Activated B cell treated with CpG ODN at 0.5 μM for 24 hours (primary cell): ENCODE data around the gene MINDY3. TPM values are rescaled to one million over a fixed set of nuclear protein-coding genes. Genes with fewer than 3 reads are reported as not detected.

Experiments
- ATAC-seq: fragments of 200-7000 bp; cut with Tn5 transposase; one replicate; pipeline ENCODE4 v1.10.0; 2021; ENCODE audit warnings: low read depth, mild to moderate bottlenecking, moderate library complexity
- CTCF ChIA-PET: fragments of 350-600 bp; sonication (Branson Sonifier 250); formaldehyde crosslinking; loops from one replicate; lab custom pipeline; 2021; ENCODE audit warnings: antibody characterized with exemption; lab: Charles Lee
- POLR2A ChIA-PET: fragments of 350-600 bp; sonication (Branson Sonifier 250); formaldehyde crosslinking; loops from one replicate; lab custom pipeline; 2021; ENCODE audit warnings: antibody characterized with exemption; lab: Charles Lee
- DNase-seq: peaks from one replicate; pipeline ENCODE4 v3.0.0; 2022
- H3K27ac Mint-ChIP-seq: one replicate; pipeline ENCODE4 v1.8.0; 2020; ENCODE audit warnings: mixed read lengths
- H3K27me3 Mint-ChIP-seq: one replicate; pipeline ENCODE4 v1.8.0; 2021; ENCODE audit warnings: mixed read lengths
- H3K36me3 Mint-ChIP-seq: one replicate; pipeline ENCODE4 v1.8.0; 2021; ENCODE audit warnings: low read depth, mixed read lengths
- H3K4me1 Mint-ChIP-seq: one replicate; pipeline ENCODE4 v1.8.0; 2021; ENCODE audit warnings: mixed read lengths
- H3K4me3 Mint-ChIP-seq: one replicate; pipeline ENCODE4 v1.8.0; 2020; ENCODE audit warnings: mild to moderate bottlenecking, mixed read lengths
- H3K9me3 Mint-ChIP-seq: one replicate; pipeline ENCODE4 v1.8.0; 2020; ENCODE audit warnings: mixed read lengths
- CTCF ChIP-seq: fragments of 200-600 bp; IDR thresholded peaks from one replicate; pipeline ENCODE4 v1.8.0; 2022; ENCODE audit warnings: antibody characterized with exemption, mild to moderate bottlenecking
- intact Hi-C: fragments of 100-400 bp; cut with micrococcal nuclease; formaldehyde crosslinking; loops from one replicate; pipeline ENCODE4 v1.15.1; 2024
- total RNA-seq: library from RNA; stranded (reverse); gene quantifications from 2 replicates; pipeline ENCODE4 v1.2.3, GENCODE V29; 2022

Gene MINDY3
- total RNA-seq, 1 donor from 2014 or later: 23.4 TPM

- ChIA-PET POLR2A (no interaction called here), CTCF (no interaction called here)
- ATAC-seq: no peak
- Mint-ChIP-seq H3K27me3 (no peaks in the 10 kb centered on the region), H3K27ac (no peak overlapping the region), H3K4me3 (no peak overlapping the region), H3K4me1 (no peaks in the 10 kb centered on the region), H3K36me3 (peaks cover 72% of the 10 kb centered on the region), H3K9me3 (no peaks in the 10 kb centered on the region)
- DNase-seq: no peak
- intact Hi-C loops: no loop called here
- TF ChIP-seq CTCF: no peak
Measured at GRCh38 chr10:15809450-15809849, 50.9 kb downstream of the MINDY3 start.

GRCh38 chr10:15808204-15808797, 52.0 kb downstream of the MINDY3 start:
- no peak for ATAC-seq
- ChIA-PET CTCF (no interaction called here), POLR2A (no interaction called here)
- DNase-seq: no peak
- Mint-ChIP-seq H3K4me3 (no peak overlapping the region), H3K36me3 (peaks cover 70% of the 10 kb centered on the region), H3K4me1 (no peaks in the 10 kb centered on the region), H3K27ac (no peak overlapping the region), H3K9me3 (no peaks in the 10 kb centered on the region), H3K27me3 (no peaks in the 10 kb centered on the region)
- TF ChIP-seq CTCF: no peak
- intact Hi-C loops: no loop called here

GRCh38 chr10:15805395-15806058, 54.8 kb downstream of the MINDY3 start:
- ChIA-PET CTCF (no interaction called here), POLR2A (no interaction called here)
- no peak for DNase-seq
- H3K27ac Mint-ChIP-seq: no peak overlapping the region
- no peaks in the 10 kb centered on the region for H3K27me3 Mint-ChIP-seq
- ATAC-seq: no peak
- H3K4me3 Mint-ChIP-seq: no peak overlapping the region
- peaks cover 74% of the 10 kb centered on the region for H3K36me3 Mint-ChIP-seq
- TF ChIP-seq CTCF: no peak
- no peaks in the 10 kb centered on the region for H3K4me1 Mint-ChIP-seq
- no peaks in the 10 kb centered on the region for H3K9me3 Mint-ChIP-seq
- intact Hi-C loops: no loop called here

GRCh38 chr10:15804109-15804508, 56.2 kb downstream of the MINDY3 start:
- DNase-seq (no peak), ATAC-seq (no peak)
- Mint-ChIP-seq H3K4me1 (no peaks in the 10 kb centered on the region), H3K36me3 (peaks cover 77% of the 10 kb centered on the region), H3K27me3 (no peaks in the 10 kb centered on the region), H3K4me3 (no peak overlapping the region), H3K9me3 (no peaks in the 10 kb centered on the region), H3K27ac (no peak overlapping the region)
- ChIA-PET CTCF (no interaction called here), POLR2A (no interaction called here)
- no peak for TF ChIP-seq CTCF
- intact Hi-C loops: no loop called here

- H3K4me1 Mint-ChIP-seq: no peaks in the 10 kb centered on the region
- no peak for ATAC-seq
- no peak for DNase-seq
- H3K27me3 Mint-ChIP-seq: no peaks in the 10 kb centered on the region
- intact Hi-C loops: no loop called here
- peaks cover 69% of the 10 kb centered on the region for H3K36me3 Mint-ChIP-seq
- ChIA-PET POLR2A (no interaction called here), CTCF (no interaction called here)
- H3K4me3 Mint-ChIP-seq: no peak overlapping the region
- H3K9me3 Mint-ChIP-seq: no peaks in the 10 kb centered on the region
- no peak for TF ChIP-seq CTCF
- no peak overlapping the region for H3K27ac Mint-ChIP-seq
Measured at GRCh38 chr10:15802375-15802949, 57.8 kb downstream of the MINDY3 start.
